ENCODE measurements around the gene NCEH1. TPM values are rescaled to one million over a fixed set of nuclear protein-coding genes. Genes with fewer than 3 reads are reported as not detected.
"Not testable (repeated sequence)": the region's sequence is repeated elsewhere in the genome, so short reads cannot be mapped to it uniquely, and the experiment has no call there.

The NCEH1 gene
- total RNA-seq, 2 donors from 2014 or later, result 6.9 to 18.5 TPM

- no peaks in the 10 kb centered on the region for H3K4me1 Mint-ChIP-seq
- ATAC-seq (replicated peaks), result no peak
- no peaks in the 10 kb centered on the region for H3K9me3 Mint-ChIP-seq
- no peak overlapping the region for H3K27ac Mint-ChIP-seq
- no peaks in the 10 kb centered on the region for H3K36me3 Mint-ChIP-seq (ENCODE audit: low read depth)
- H3K27me3 Mint-ChIP-seq, result no peaks in the 10 kb centered on the region
- H3K4me3 Mint-ChIP-seq, result no peak overlapping the region
Measured at GRCh38 chr3:172676196-172676922, 34.5 kb downstream of the NCEH1 start.

GRCh38 chr3:172675441-172676193 is 35.2 kb downstream of the NCEH1 start:
- no peaks in the 10 kb centered on the region for H3K4me1 Mint-ChIP-seq
- H3K27me3 Mint-ChIP-seq, result no peaks in the 10 kb centered on the region
- no peak overlapping the region for H3K27ac Mint-ChIP-seq
- H3K4me3 Mint-ChIP-seq, result no peak overlapping the region
- H3K9me3 Mint-ChIP-seq, result no peaks in the 10 kb centered on the region
- H3K36me3 Mint-ChIP-seq (ENCODE audit: low read depth), result no peaks in the 10 kb centered on the region
- ATAC-seq (replicated peaks), result no peak

GRCh38 chr3:172673210-172673679 is 37.6 kb downstream of the NCEH1 start:
- no peaks in the 10 kb centered on the region for H3K36me3 Mint-ChIP-seq (ENCODE audit: low read depth)
- ATAC-seq (replicated peaks), result peak; percentile 86
- no peaks in the 10 kb centered on the region for H3K27me3 Mint-ChIP-seq
- H3K4me3 Mint-ChIP-seq, result no peak overlapping the region
- H3K4me1 Mint-ChIP-seq, result no peaks in the 10 kb centered on the region
- H3K27ac Mint-ChIP-seq, result no peak overlapping the region
- H3K9me3 Mint-ChIP-seq, result no peaks in the 10 kb centered on the region

GRCh38 chr3:172669021-172669420 is 41.8 kb downstream of the NCEH1 start:
- no peaks in the 10 kb centered on the region for H3K36me3 Mint-ChIP-seq (ENCODE audit: low read depth)

GRCh38 chr3:172666873-172667694 is 43.8 kb downstream of the NCEH1 start:
- no peaks in the 10 kb centered on the region for H3K27me3 Mint-ChIP-seq
- H3K27ac Mint-ChIP-seq, result no peak overlapping the region
- peak; percentile 93 for ATAC-seq (replicated peaks)
- H3K9me3 Mint-ChIP-seq, result no peaks in the 10 kb centered on the region
- peaks cover 9% of the 10 kb centered on the region for H3K4me1 Mint-ChIP-seq
- H3K36me3 Mint-ChIP-seq (ENCODE audit: low read depth), result no peaks in the 10 kb centered on the region
- no peak overlapping the region for H3K4me3 Mint-ChIP-seq

More at GRCh38 chr3:172669021-172669420, 41.8 kb downstream of the NCEH1 start:
- Mint-ChIP-seq H3K27me3 (no peaks in the 10 kb centered on the region), H3K4me1 (peaks cover 9% of the 10 kb centered on the region), H3K9me3 (no peaks in the 10 kb centered on the region), H3K4me3 (no peak overlapping the region), H3K27ac (no peak overlapping the region)
- no peak for ATAC-seq (replicated peaks)

GRCh38 chr3:172666181-172666872 is 44.5 kb downstream of the NCEH1 start:
- Mint-ChIP-seq H3K27ac (no peak overlapping the region), H3K9me3 (no peaks in the 10 kb centered on the region), H3K27me3 (no peaks in the 10 kb centered on the region), H3K4me3 (no peak overlapping the region), H3K4me1 (peaks cover 9% of the 10 kb centered on the region), H3K36me3 (ENCODE audit: low read depth) (no peaks in the 10 kb centered on the region)
- ATAC-seq (replicated peaks), result no peak

- not testable (repeated sequence) for H3K36me3 Mint-ChIP-seq (ENCODE audit: low read depth); H3K27me3 Mint-ChIP-seq
- H3K4me1 Mint-ChIP-seq, result peaks cover 12% of the 10 kb centered on the region
Measured at GRCh38 chr3:172665510-172665909, 45.4 kb downstream of the NCEH1 start.

GRCh38 chr3:172660421-172660820 is 50.4 kb downstream of the NCEH1 start:
- not testable (repeated sequence) for H3K27ac Mint-ChIP-seq; H3K4me1 Mint-ChIP-seq; H3K36me3 Mint-ChIP-seq (ENCODE audit: low read depth); H3K4me3 Mint-ChIP-seq; H3K27me3 Mint-ChIP-seq; ATAC-seq (replicated peaks); H3K9me3 Mint-ChIP-seq

More at GRCh38 chr3:172665510-172665909, 45.4 kb downstream of the NCEH1 start:
- not testable (repeated sequence) for H3K4me3 Mint-ChIP-seq; ATAC-seq (replicated peaks); H3K9me3 Mint-ChIP-seq; H3K27ac Mint-ChIP-seq

GRCh38 chr3:172659246-172660002 is 51.4 kb downstream of the NCEH1 start:
- H3K36me3 Mint-ChIP-seq (ENCODE audit: low read depth), result no peaks in the 10 kb centered on the region
- ATAC-seq (replicated peaks), result no peak
- H3K27me3 Mint-ChIP-seq, result no peaks in the 10 kb centered on the region
- H3K4me1 Mint-ChIP-seq, result peaks cover 3% of the 10 kb centered on the region
- no peaks in the 10 kb centered on the region for H3K9me3 Mint-ChIP-seq
- no peak overlapping the region for H3K27ac Mint-ChIP-seq
- H3K4me3 Mint-ChIP-seq, result no peak overlapping the region

- peaks cover 3% of the 10 kb centered on the region for H3K4me1 Mint-ChIP-seq
- no peak overlapping the region for H3K4me3 Mint-ChIP-seq
Measured at GRCh38 chr3:172658344-172659245, 52.3 kb downstream of the NCEH1 start.

GRCh38 chr3:172656602-172657001 is 54.3 kb downstream of the NCEH1 start:
- no peaks in the 10 kb centered on the region for H3K27me3 Mint-ChIP-seq
- no peaks in the 10 kb centered on the region for H3K36me3 Mint-ChIP-seq (ENCODE audit: low read depth)
- no peak overlapping the region for H3K4me3 Mint-ChIP-seq
- H3K9me3 Mint-ChIP-seq, result no peaks in the 10 kb centered on the region
- no peak overlapping the region for H3K27ac Mint-ChIP-seq
- H3K4me1 Mint-ChIP-seq, result peaks cover 3% of the 10 kb centered on the region
- no peak for ATAC-seq (replicated peaks)

More at GRCh38 chr3:172658344-172659245, 52.3 kb downstream of the NCEH1 start:
- ATAC-seq (replicated peaks), result no peak
- Mint-ChIP-seq H3K27me3 (no peaks in the 10 kb centered on the region), H3K9me3 (no peaks in the 10 kb centered on the region), H3K36me3 (ENCODE audit: low read depth) (no peaks in the 10 kb centered on the region), H3K27ac (no peak overlapping the region)

- Mint-ChIP-seq H3K4me1 (no peaks in the 10 kb centered on the region), H3K27ac (no peak overlapping the region), H3K9me3 (no peaks in the 10 kb centered on the region), H3K36me3 (ENCODE audit: low read depth) (no peaks in the 10 kb centered on the region), H3K4me3 (no peak overlapping the region), H3K27me3 (no peaks in the 10 kb centered on the region)
- no peak for ATAC-seq (replicated peaks)
Measured at GRCh38 chr3:172655388-172655787, 55.5 kb downstream of the NCEH1 start.

GRCh38 chr3:172654470-172654869 is 56.4 kb downstream of the NCEH1 start:
- H3K4me3 Mint-ChIP-seq, result no peak overlapping the region
- ATAC-seq (replicated peaks), result no peak
- no peaks in the 10 kb centered on the region for H3K36me3 Mint-ChIP-seq (ENCODE audit: low read depth)
- no peaks in the 10 kb centered on the region for H3K4me1 Mint-ChIP-seq
- H3K27me3 Mint-ChIP-seq, result no peaks in the 10 kb centered on the region
- H3K9me3 Mint-ChIP-seq, result no peaks in the 10 kb centered on the region
- no peak overlapping the region for H3K27ac Mint-ChIP-seq
